GM23338 (cell line): ENCODE measurements around the gene PCDHB14. TPM values are rescaled to one million over a fixed set of nuclear protein-coding genes. Genes with fewer than 3 reads are reported as not detected.

Experiments used
- ATAC-seq: fragments of 200-7000 bp; cut with Tn5 transposase; 3 replicates; pipeline ENCODE4 v1.9.1; 2020
- DNase-seq: peaks from one replicate; pipeline ENCODE4 v3.0.0-alpha.2; 2015; ENCODE audit warnings: low spot score
- H2AFZ ChIP-seq: fragments of 200-600 bp; sonication (generic); 2 replicates; pipeline ENCODE4 v1.8.0; 2016; ENCODE audit warnings: antibody characterized with exemption, mild to moderate bottlenecking, moderate library complexity
- H3F3A ChIP-seq: fragments of 200-600 bp; sonication (generic); replicated peaks from 2 replicates; pipeline ENCODE4 v1.8.0; 2017; ENCODE audit warnings: antibody characterized with exemption, mixed run types, low read depth
- H3K27ac ChIP-seq: fragments of 200-600 bp; sonication (generic); 2 replicates; pipeline ENCODE4 v1.6.1; 2016; ENCODE audit warnings: low read depth
- H3K27me3 ChIP-seq: fragments of 200-600 bp; sonication (generic); 2 replicates; pipeline ENCODE4 v1.8.0; 2016; ENCODE audit warnings: mild to moderate bottlenecking, mixed run types, moderate library complexity; ENCODE audit not compliant: insufficient read depth
- H3K36me3 ChIP-seq: fragments of 200-600 bp; sonication (generic); 2 replicates; pipeline ENCODE4 v1.8.0; 2016; ENCODE audit warnings: mild to moderate bottlenecking; ENCODE audit not compliant: insufficient read depth
- H3K4me1 ChIP-seq: fragments of 200-600 bp; sonication (generic); 2 replicates; pipeline ENCODE4 v1.8.0; 2016; ENCODE audit warnings: mild to moderate bottlenecking, moderate library complexity; ENCODE audit not compliant: insufficient read depth
- H3K4me2 ChIP-seq: fragments of 200-600 bp; sonication (generic); 2 replicates; pipeline ENCODE4 v1.7.1; 2017; ENCODE audit warnings: mixed run types
- H3K4me3 ChIP-seq: fragments of 200-600 bp; sonication (generic); 2 replicates; pipeline ENCODE4 v1.6.1; 2016; ENCODE audit warnings: mixed run types
- H3K79me2 ChIP-seq: fragments of 200-600 bp; sonication (generic); replicated peaks from 2 replicates; pipeline ENCODE4 v1.8.0; 2017; ENCODE audit warnings: mild to moderate bottlenecking; ENCODE audit not compliant: insufficient read depth
- H3K9me2 ChIP-seq: fragments of 200-600 bp; sonication (generic); 2 replicates; pipeline ENCODE4 v1.8.0; 2017; ENCODE audit not compliant: insufficient read depth
- H4K20me1 ChIP-seq: fragments of 200-600 bp; sonication (generic); replicated peaks from 2 replicates; pipeline ENCODE4 v1.8.0; 2017; ENCODE audit warnings: mild to moderate bottlenecking; ENCODE audit not compliant: insufficient read depth
- H3K27ac Mint-ChIP-seq: 2 replicates; pipeline ENCODE4 v1.8.0; 2020; ENCODE audit warnings: inconsistent platforms, mild to moderate bottlenecking, moderate library complexity, mixed read lengths
- H3K27me3 Mint-ChIP-seq: 3 replicates; pipeline ENCODE4 v1.8.0; 2022; ENCODE audit warnings: low read depth, mild to moderate bottlenecking, moderate library complexity, mixed read lengths, inconsistent platforms; ENCODE audit not compliant: insufficient read depth, poor library complexity
- H3K36me3 Mint-ChIP-seq: 3 replicates; pipeline ENCODE4 v1.8.0; 2021; ENCODE audit warnings: low read depth, mild to moderate bottlenecking, inconsistent platforms, moderate library complexity, mixed read lengths
- H3K4me1 Mint-ChIP-seq: 3 replicates; pipeline ENCODE4 v1.8.0; 2020; ENCODE audit warnings: mild to moderate bottlenecking, inconsistent platforms, mixed read lengths
- H3K4me3 Mint-ChIP-seq: 3 replicates; pipeline ENCODE4 v1.8.0; 2021; ENCODE audit warnings: moderate library complexity, mild to moderate bottlenecking, inconsistent platforms, mixed read lengths
- H3K9me3 Mint-ChIP-seq: 3 replicates; pipeline ENCODE4 v1.8.0; 2020; ENCODE audit warnings: moderate library complexity, mild to moderate bottlenecking, inconsistent platforms, mixed read lengths
- CREB1 ChIP-seq: fragments of 250-450 bp; sonication (Bioruptor Pico); IDR thresholded peaks from 2 replicates; pipeline ENCODE4 v1.5.0; 2020; ENCODE audit warnings: low read depth, mild to moderate bottlenecking, moderate library complexity
- EZH2 ChIP-seq: fragments of 200-600 bp; sonication (generic); IDR thresholded peaks from one replicate; pipeline ENCODE4 v1.8.0; 2017; ENCODE audit warnings: antibody characterized with exemption, mild to moderate bottlenecking, low read depth; ENCODE audit not compliant: unreplicated experiment
- EZH2phosphoT487 ChIP-seq: fragments of 200-600 bp; sonication (generic); IDR thresholded peaks from one replicate; pipeline ENCODE4 v1.8.1; 2018; ENCODE audit warnings: antibody characterized with exemption; ENCODE audit not compliant: unreplicated experiment
- POLR2AphosphoS5 ChIP-seq: IDR thresholded peaks from 2 replicates; pipeline ENCODE4 v1.6.1; 2016; ENCODE audit warnings: antibody characterized with exemption, low read depth
- ZNF114 ChIP-seq: fragments of 250-450 bp; sonication (Bioruptor Pico); IDR thresholded peaks from 2 replicates; pipeline ENCODE4 v1.5.0; 2020; ENCODE audit warnings: mild to moderate bottlenecking, moderate library complexity
- polyA plus RNA-seq: library from polyadenylated mRNA; unstranded; fragments of >200 nt; fragmentation: Nextera tagmentation; extraction: Ambion mirVana; gene quantifications from 2 replicates; pipeline ENCODE4 v1.2.1, GENCODE V29; 2016
- total RNA-seq: library from RNA; depleted of rRNA; stranded (reverse); fragments of >200 nt; shearing (Covaris generic); gene quantifications from 2 replicates; pipeline ENCODE4 v1.2.3, GENCODE V29; 2014
- TF ChIP-seq, protein P1 (sequence below): fragments of 250-450 bp; sonication (Bioruptor Pico); IDR thresholded peaks from 2 replicates; pipeline ENCODE4 v1.5.0; 2020; ENCODE audit warnings: mild to moderate bottlenecking, moderate library complexity
- TF ChIP-seq, protein P2 (sequence below): IDR thresholded peaks from 2 replicates; pipeline ENCODE4 v1.6.1; 2016; ENCODE audit warnings: antibody characterized with exemption
- TF ChIP-seq, protein P3 (sequence below), 2 experiments: fragments of 200-600 bp in 1 of 2; sonication (generic) in 1 of 2; conservative IDR thresholded peaks; 2 replicates each; pipeline versions ENCODE4 v1.5.1 to v1.6.1; 2016 to 2017; ENCODE audit warnings: antibody characterized with exemption in 2 of 2, low read depth in 2 of 2, mild to moderate bottlenecking in 2 of 2, moderate library complexity in 1 of 2

PCDHB14 gene
- total and polyA plus RNA-seq, 2 experiments from 2014 or later, result 0.71 to 4.1 TPM

DNA sequence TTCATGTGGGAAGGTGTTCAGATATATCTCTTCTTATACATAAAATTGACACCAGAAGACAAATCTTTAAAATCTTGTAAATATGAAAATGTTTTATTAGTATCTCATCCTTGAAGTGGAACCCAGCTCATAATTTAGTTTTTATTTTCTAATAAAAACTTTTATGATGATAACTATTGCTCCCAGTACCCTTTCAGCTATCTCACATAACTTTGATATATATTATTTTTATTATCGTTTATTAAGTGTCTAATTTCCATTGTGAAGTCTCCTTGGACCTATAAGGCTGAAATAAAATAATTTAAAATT, 38.0 kb downstream of the PCDHB14 start:
- ATAC-seq (no peak), DNase-seq (no peak)
- no peak overlapping the region for H3K4me2 ChIP-seq
- no peaks in the 10 kb centered on the region for H3K27me3 ChIP-seq
- no peaks in the 10 kb centered on the region for H3K4me1 Mint-ChIP-seq
- no peaks in the 10 kb centered on the region for H3F3A ChIP-seq
- H3K4me1 ChIP-seq, result no peaks in the 10 kb centered on the region
- no peaks in the 10 kb centered on the region for H4K20me1 ChIP-seq
- no peak overlapping the region for H3K27ac Mint-ChIP-seq
- TF ChIP-seq EZH2phosphoT487 (no peak), CREB1 (CRISPR knock-in tag) (no peak), POLR2AphosphoS5 (no peak)
- TF ChIP-seq, protein P1, sequence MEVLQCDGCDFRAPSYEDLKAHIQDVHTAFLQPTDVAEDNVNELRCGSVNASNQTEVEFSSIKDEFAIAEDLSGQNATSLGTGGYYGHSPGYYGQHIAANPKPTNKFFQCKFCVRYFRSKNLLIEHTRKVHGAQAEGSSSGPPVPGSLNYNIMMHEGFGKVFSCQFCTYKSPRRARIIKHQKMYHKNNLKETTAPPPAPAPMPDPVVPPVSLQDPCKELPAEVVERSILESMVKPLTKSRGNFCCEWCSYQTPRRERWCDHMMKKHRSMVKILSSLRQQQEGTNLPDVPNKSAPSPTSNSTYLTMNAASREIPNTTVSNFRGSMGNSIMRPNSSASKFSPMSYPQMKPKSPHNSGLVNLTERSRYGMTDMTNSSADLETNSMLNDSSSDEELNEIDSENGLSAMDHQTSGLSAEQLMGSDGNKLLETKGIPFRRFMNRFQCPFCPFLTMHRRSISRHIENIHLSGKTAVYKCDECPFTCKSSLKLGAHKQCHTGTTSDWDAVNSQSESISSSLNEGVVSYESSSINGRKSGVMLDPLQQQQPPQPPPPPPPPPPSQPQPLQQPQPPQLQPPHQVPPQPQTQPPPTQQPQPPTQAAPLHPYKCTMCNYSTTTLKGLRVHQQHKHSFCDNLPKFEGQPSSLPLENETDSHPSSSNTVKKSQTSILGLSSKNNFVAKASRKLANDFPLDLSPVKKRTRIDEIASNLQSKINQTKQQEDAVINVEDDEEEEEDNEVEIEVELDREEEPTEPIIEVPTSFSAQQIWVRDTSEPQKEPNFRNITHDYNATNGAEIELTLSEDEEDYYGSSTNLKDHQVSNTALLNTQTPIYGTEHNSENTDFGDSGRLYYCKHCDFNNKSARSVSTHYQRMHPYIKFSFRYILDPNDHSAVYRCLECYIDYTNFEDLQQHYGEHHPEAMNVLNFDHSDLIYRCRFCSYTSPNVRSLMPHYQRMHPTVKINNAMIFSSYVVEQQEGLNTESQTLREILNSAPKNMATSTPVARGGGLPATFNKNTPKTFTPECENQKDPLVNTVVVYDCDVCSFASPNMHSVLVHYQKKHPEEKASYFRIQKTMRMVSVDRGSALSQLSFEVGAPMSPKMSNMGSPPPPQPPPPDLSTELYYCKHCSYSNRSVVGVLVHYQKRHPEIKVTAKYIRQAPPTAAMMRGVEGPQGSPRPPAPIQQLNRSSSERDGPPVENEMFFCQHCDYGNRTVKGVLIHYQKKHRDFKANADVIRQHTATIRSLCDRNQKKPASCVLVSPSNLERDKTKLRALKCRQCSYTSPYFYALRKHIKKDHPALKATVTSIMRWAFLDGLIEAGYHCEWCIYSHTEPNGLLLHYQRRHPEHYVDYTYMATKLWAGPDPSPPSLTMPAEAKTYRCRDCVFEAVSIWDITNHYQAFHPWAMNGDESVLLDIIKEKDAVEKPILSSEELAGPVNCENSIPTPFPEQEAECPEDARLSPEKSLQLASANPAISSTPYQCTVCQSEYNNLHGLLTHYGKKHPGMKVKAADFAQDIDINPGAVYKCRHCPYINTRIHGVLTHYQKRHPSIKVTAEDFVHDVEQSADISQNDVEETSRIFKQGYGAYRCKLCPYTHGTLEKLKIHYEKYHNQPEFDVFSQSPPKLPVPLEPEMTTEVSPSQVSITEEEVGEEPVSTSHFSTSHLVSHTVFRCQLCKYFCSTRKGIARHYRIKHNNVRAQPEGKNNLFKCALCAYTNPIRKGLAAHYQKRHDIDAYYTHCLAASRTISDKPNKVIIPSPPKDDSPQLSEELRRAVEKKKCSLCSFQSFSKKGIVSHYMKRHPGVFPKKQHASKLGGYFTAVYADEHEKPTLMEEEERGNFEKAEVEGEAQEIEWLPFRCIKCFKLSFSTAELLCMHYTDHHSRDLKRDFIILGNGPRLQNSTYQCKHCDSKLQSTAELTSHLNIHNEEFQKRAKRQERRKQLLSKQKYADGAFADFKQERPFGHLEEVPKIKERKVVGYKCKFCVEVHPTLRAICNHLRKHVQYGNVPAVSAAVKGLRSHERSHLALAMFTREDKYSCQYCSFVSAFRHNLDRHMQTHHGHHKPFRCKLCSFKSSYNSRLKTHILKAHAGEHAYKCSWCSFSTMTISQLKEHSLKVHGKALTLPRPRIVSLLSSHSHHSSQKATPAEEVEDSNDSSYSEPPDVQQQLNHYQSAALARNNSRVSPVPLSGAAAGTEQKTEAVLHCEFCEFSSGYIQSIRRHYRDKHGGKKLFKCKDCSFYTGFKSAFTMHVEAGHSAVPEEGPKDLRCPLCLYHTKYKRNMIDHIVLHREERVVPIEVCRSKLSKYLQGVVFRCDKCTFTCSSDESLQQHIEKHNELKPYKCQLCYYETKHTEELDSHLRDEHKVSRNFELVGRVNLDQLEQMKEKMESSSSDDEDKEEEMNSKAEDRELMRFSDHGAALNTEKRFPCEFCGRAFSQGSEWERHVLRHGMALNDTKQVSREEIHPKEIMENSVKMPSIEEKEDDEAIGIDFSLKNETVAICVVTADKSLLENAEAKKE (CRISPR knock-in tag), result no peak
- TF ChIP-seq, protein P2, sequence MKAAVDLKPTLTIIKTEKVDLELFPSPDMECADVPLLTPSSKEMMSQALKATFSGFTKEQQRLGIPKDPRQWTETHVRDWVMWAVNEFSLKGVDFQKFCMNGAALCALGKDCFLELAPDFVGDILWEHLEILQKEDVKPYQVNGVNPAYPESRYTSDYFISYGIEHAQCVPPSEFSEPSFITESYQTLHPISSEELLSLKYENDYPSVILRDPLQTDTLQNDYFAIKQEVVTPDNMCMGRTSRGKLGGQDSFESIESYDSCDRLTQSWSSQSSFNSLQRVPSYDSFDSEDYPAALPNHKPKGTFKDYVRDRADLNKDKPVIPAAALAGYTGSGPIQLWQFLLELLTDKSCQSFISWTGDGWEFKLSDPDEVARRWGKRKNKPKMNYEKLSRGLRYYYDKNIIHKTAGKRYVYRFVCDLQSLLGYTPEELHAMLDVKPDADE, result no peak
- H3K36me3 ChIP-seq, result peaks cover 39% of the 10 kb centered on the region
- H3K36me3 Mint-ChIP-seq, result peaks cover 56% of the 10 kb centered on the region
- H3K27ac ChIP-seq, result no peak overlapping the region
- no peak overlapping the region for H3K4me3 ChIP-seq
- H3K4me3 Mint-ChIP-seq, result no peak overlapping the region
- no peaks in the 10 kb centered on the region for H3K79me2 ChIP-seq
- H3K27me3 Mint-ChIP-seq, result no peaks in the 10 kb centered on the region
- H3K9me3 Mint-ChIP-seq, result peaks cover 94% of the 10 kb centered on the region
- H3K9me2 ChIP-seq, result no peaks in the 10 kb centered on the region
- no peak overlapping the region for H2AFZ ChIP-seq

DNA sequence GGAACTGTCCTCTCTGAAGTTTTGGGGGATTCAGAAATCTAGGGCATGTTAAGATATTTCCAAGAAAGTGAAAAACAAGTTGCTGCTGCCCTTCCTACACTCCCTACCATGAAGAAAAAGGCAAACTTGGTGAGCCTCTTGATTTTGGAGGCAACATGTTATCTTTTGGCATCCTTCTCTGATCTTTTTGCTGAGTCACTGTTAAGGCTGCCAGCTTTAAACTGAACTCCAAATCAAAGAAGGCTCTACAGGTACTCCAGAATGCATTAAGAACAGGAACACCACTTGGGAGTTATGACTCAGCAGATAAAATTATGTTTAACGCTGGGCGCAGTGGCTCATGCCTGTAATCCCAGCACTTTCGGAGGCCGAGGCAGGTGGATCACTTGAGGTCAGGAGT, 46.1 kb downstream of the PCDHB14 start:
- no peaks in the 10 kb centered on the region for H4K20me1 ChIP-seq
- TF ChIP-seq, protein P3, sequence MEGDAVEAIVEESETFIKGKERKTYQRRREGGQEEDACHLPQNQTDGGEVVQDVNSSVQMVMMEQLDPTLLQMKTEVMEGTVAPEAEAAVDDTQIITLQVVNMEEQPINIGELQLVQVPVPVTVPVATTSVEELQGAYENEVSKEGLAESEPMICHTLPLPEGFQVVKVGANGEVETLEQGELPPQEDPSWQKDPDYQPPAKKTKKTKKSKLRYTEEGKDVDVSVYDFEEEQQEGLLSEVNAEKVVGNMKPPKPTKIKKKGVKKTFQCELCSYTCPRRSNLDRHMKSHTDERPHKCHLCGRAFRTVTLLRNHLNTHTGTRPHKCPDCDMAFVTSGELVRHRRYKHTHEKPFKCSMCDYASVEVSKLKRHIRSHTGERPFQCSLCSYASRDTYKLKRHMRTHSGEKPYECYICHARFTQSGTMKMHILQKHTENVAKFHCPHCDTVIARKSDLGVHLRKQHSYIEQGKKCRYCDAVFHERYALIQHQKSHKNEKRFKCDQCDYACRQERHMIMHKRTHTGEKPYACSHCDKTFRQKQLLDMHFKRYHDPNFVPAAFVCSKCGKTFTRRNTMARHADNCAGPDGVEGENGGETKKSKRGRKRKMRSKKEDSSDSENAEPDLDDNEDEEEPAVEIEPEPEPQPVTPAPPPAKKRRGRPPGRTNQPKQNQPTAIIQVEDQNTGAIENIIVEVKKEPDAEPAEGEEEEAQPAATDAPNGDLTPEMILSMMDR (conservative IDR thresholded peaks at IDR 0.05; ENCODE audit: low read depth in 2 of 2), result no peak
- TF ChIP-seq EZH2 (no peak), ZNF114 (CRISPR knock-in tag) (no peak), POLR2AphosphoS5 (no peak)

More for the DNA sequence above, 46.1 kb downstream of the PCDHB14 start:
- H3K27me3 ChIP-seq, result no peaks in the 10 kb centered on the region
- Mint-ChIP-seq H3K4me3 (no peak overlapping the region), H3K27me3 (peaks cover 2% of the 10 kb centered on the region), H3K4me1 (no peaks in the 10 kb centered on the region), H3K36me3 (peaks cover 38% of the 10 kb centered on the region), H3K9me3 (peaks cover 76% of the 10 kb centered on the region), H3K27ac (no peak overlapping the region)
- no peak for DNase-seq
- H3K36me3 ChIP-seq, result no peaks in the 10 kb centered on the region; the same call in 1 of the 2 replicates
- H3K27ac ChIP-seq, result no peak overlapping the region
- ATAC-seq, result no peak
- peaks cover 5% of the 10 kb centered on the region; the same call in 1 of the 2 replicates for H3K9me2 ChIP-seq
- no peak overlapping the region for H3K4me3 ChIP-seq
- H3K4me2 ChIP-seq, result no peak overlapping the region
- no peak overlapping the region for H2AFZ ChIP-seq
- no peaks in the 10 kb centered on the region for H3F3A ChIP-seq
- H3K4me1 ChIP-seq, result no peaks in the 10 kb centered on the region
- no peaks in the 10 kb centered on the region for H3K79me2 ChIP-seq
